IPS-18a (cell line): ENCODE data around the gene BBIP1.

ENCODE experiments used
- H3K27ac ChIP-seq: one replicate; pipeline ENCODE4 v1.5.1; 2013; ENCODE audit warnings: low read length
- H3K27me3 ChIP-seq: one replicate; pipeline ENCODE4 v1.6.1; 2013; ENCODE audit warnings: mild to moderate bottlenecking, low read length; ENCODE audit not compliant: control insufficient read depth, insufficient read depth
- H3K36me3 ChIP-seq: one replicate; pipeline ENCODE4 v1.6.1; 2013; ENCODE audit warnings: low read depth, low read length; ENCODE audit not compliant: control insufficient read depth
- H3K4me1 ChIP-seq: one replicate; pipeline ENCODE4 v1.6.1; 2013; ENCODE audit warnings: low read depth, low read length; ENCODE audit not compliant: control insufficient read depth
- H3K4me3 ChIP-seq: one replicate; pipeline ENCODE4 v1.5.1; 2013; ENCODE audit warnings: low read length
- H3K9ac ChIP-seq: one replicate; pipeline ENCODE4 v1.6.1; 2013; ENCODE audit warnings: mild to moderate bottlenecking, low read length, moderate library complexity
- H3K9me3 ChIP-seq: one replicate; pipeline ENCODE4 v1.6.1; 2013; ENCODE audit warnings: low read depth, low read length; ENCODE audit not compliant: control insufficient read depth

BBIP1 gene

DNA sequence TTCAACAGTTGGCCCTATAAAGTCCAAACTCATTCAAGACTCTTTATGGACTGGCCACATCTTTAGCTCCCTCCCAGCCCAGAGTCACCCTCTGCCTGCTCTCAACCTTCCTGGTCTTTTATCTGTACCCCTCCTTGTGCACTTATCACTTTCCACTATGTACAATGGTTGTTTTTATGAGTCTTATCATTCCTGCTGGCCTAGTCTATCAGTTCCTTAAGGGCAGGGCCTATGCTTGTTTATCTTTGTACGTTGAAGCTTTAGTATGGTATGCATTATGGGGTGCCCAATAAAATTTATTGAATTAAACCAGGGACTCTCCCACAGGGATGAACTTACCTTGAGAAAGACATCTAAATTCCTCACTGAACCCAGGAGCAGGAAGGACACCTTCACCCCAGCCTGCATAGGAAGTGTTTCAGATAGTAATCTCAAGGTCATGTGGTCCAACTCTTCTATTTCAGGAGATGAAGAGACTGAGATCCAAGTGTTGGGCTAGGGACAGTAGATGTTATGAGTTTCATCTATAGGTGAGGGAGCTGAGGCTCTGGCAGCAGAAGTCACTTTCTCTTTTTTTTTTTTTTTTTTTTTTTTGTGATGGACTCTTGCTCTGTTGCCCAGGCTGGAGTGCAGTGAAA, 60.6 kb downstream of the BBIP1 start:
- no peaks in the 10 kb centered on the region for H3K9me3 ChIP-seq
- no peaks in the 10 kb centered on the region for H3K4me1 ChIP-seq
- no peaks in the 10 kb centered on the region for H3K27me3 ChIP-seq
- H3K27ac ChIP-seq = no peak overlapping the region
- H3K9ac ChIP-seq = no peak overlapping the region
- H3K4me3 ChIP-seq = no peak overlapping the region
- H3K36me3 ChIP-seq = no peaks in the 10 kb centered on the region

DNA sequence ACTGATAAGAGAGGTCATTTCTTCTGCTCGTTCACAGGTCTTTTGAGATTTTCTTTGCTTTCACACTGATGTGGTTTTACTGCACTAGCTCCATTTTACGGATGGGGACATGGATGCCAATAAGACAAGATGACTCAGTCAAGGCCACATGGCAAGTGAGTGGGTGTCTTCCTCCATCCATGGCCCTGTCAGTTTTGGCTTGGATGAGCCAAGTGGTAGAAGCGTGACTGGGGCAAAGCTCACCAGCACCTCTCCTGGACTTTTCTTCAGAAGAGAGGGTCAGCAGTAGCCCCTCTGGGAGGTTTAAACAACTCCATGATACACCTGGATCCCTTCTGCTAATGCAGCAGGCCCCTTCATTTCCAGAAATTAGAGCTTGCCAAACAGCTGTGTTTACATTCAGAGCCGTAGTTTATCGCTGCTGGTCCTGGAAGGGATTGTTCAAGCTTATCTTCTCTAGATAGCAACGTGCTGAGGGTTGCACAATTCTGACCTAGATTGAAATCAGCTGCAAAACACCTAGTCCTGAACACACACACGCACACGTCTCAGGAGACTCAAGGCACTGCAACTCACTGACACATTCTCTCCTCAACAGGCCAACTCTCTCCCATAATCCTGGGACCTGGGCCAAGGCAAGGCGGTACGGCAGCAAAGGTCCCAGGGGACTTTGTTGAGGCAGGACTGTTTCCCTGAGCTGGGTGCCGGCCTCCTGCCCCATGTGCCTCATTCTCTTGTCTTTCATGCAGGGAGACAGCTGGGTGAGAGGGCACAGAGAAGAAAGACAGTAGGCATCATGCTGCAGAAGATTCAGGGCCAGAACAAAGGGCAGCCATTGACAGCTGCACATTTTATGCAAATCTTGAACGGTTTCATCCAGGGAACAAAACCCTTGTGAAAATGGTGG, 61.5 kb downstream of the BBIP1 start:
- Histone ChIP-seq H3K4me3 (no peak overlapping the region), H3K27me3 (no peaks in the 10 kb centered on the region), H3K4me1 (no peaks in the 10 kb centered on the region), H3K36me3 (no peaks in the 10 kb centered on the region), H3K27ac (no peak overlapping the region), H3K9me3 (no peaks in the 10 kb centered on the region), H3K9ac (no peak overlapping the region)

DNA sequence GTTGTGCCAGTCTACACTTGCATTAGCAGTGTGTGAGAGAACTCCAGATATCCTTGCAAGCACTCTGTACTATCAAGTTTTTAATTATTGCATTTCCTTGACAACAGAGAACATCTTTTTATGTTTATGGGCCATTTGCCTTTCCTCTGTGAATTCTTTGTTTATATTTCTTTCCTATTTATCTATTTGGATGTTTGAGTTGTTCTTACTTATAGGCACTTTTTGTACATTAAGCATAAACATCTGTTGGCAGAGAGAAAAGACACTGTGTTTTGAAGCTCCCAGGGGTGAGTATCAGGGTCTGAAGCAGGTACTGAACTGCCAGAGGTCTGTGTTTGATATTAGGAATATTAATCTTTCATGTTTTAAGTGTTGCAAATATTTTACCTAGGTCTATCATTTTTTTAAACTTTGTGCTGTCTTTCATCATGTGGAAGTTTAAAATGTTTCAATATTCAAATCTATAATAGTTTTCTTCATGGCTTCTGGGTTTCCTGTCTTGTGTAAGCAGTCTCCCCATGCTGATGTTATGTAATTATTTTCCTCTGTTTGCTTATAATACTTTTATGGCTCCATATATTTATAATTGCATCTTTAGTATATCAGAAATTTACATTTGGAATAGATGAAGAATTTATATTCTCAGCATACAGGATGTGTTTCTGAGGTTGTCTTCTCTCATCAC, 64.9 kb downstream of the BBIP1 start:
- Histone ChIP-seq H3K9me3 (no peaks in the 10 kb centered on the region), H3K36me3 (no peaks in the 10 kb centered on the region), H3K27ac (no peak overlapping the region), H3K27me3 (no peaks in the 10 kb centered on the region), H3K9ac (no peak overlapping the region), H3K4me1 (no peaks in the 10 kb centered on the region), H3K4me3 (no peak overlapping the region)

DNA sequence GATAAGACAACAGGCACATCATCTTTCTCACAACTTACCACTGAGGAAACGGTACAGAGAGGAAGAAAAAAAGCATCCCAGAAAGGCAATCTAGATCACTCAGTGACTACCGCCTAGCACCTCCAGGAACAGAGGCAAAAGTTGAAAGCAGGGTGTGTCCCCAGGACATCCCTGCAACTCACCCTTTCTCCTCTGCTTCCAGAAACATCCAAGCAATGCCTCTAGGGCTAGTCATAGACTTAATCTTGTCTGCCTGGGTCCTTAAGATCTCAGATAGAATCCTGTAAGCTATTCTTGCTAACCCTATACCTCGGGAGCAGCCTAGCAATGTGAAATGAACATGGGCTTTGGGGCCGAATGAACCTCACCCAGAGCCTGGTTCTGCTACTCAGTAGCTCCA, 66.0 kb downstream of the BBIP1 start:
- Histone ChIP-seq H3K9ac (no peak overlapping the region), H3K27me3 (no peaks in the 10 kb centered on the region), H3K27ac (no peak overlapping the region), H3K36me3 (no peaks in the 10 kb centered on the region), H3K4me3 (no peak overlapping the region), H3K9me3 (no peaks in the 10 kb centered on the region), H3K4me1 (no peaks in the 10 kb centered on the region)

DNA sequence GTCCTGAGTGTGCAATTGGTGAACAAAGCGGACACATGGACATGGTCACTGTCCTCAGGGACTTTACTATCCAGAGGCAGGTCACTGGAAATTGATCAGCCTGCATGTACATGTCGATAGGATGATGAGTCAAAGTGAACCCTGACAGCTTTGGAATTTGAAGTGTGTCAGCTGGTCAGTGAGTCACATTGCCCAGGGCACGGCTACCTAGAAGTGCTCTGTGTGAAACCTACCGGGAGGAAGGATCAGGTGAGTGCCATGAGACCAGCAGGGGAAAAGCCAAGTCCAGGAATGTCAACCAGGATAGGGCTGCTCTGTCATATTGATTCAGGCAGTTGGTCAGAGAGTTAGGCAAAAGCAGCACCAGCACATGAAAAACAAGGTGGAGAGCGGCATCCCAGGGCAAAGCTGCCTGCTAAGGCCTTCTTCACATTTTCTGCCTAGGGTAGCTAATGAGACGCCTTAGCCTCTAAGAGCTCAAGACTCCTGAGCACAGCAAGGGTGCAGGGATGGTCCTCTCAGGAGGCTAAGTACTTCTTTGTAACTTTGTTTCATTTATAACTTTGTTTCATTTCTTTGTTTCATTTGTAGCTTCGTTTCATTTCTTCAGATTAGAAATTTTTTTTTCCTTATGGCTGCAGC, 66.6 kb downstream of the BBIP1 start:
- Histone ChIP-seq H3K4me3 (no peak overlapping the region), H3K9ac (no peak overlapping the region)

DNA sequence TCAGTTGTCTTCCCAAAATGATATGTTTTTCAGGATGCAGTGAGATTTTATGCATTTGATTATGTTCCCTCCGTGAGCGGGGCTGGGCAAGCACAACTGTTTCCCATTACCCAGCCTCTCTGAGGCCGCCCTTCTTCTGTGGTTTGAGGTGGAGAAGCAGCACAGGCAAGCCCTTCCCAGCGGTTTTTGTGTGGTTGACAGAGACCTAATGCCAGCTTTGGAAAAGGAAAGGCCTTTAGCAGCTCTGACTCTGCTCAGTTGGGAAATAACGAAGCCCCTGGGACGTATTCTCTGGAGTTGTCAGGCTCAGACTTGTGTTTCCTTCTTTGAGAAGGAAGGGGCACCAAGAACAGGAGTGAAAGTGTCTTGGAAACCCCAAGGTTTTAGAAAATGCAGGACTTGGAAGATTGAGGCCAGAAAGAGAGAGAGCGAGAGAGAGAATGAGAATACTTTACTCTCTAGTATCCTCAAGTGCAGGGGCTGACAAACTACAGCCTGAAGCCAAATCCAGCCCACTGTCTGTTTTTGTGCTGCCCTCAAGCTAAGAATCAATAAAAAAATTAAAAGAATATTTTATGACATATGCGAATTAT, 67.9 kb downstream of the BBIP1 start:
- Histone ChIP-seq H3K4me3 (no peak overlapping the region), H3K27ac (no peak overlapping the region), H3K36me3 (no peaks in the 10 kb centered on the region), H3K9me3 (no peaks in the 10 kb centered on the region), H3K9ac (no peak overlapping the region), H3K4me1 (no peaks in the 10 kb centered on the region), H3K27me3 (no peaks in the 10 kb centered on the region)

More for the DNA sequence above, 66.6 kb downstream of the BBIP1 start:
- no peaks in the 10 kb centered on the region for H3K4me1 ChIP-seq
- no peaks in the 10 kb centered on the region for H3K27me3 ChIP-seq
- no peaks in the 10 kb centered on the region for H3K9me3 ChIP-seq
- H3K27ac ChIP-seq = no peak overlapping the region
- H3K36me3 ChIP-seq = no peaks in the 10 kb centered on the region

DNA sequence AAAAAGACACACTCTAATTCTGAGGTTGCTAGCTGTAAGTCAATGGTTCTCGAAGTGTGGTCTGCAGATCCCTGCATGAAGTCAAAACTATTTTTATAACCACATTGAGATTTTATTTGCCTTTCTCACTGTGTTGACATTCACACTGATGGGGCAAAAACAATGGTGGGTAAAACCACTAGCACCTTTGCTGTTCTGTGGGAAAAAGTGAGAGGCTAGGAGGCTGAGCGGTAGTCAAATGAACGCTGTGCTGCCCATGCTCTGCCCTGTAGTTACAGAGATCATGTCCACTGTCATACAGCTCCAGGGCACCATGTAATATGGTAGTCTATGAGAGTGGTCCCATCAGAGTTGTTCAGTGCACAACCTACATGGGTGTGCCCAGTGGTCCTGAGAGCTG, 68.9 kb downstream of the BBIP1 start:
- no peak overlapping the region for H3K9ac ChIP-seq
- H3K9me3 ChIP-seq = no peaks in the 10 kb centered on the region
- H3K27me3 ChIP-seq = no peaks in the 10 kb centered on the region
- H3K4me1 ChIP-seq = no peaks in the 10 kb centered on the region
- H3K4me3 ChIP-seq = no peak overlapping the region
- H3K36me3 ChIP-seq = no peaks in the 10 kb centered on the region
- no peak overlapping the region for H3K27ac ChIP-seq
